ENCODE results near the gene NHSL1. TPM values are rescaled to one million over a fixed set of nuclear protein-coding genes. Genes with fewer than 3 reads are reported as not detected.

Gene NHSL1
- total RNA-seq, 2 experiments from 2014 or later, result 0.68 to 0.76 TPM

DNA sequence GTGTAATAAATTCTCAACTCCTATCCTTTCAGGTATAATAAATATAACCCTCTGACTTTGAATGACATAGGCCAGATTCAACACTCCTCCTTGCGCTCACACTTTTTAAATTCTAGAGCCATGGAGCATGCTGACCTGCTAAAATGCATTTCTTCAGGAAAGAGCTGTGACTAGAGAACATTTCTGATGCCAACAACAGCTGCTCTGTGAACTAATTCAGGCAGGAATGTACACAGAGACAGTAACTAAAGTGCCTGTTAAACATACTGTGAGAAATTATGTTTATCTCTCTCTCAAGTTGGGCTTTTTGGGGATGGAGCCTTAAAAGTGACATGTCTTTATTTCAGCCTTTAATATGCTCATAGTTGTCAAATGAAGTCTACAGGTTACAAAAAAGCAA, 8.3 kb downstream of the NHSL1 start:
- Mint-ChIP-seq H3K9me3 (no peaks in the 10 kb centered on the region), H3K4me1 (peaks cover 9% of the 10 kb centered on the region), H3K27ac (no peak overlapping the region), H3K27me3 (peaks cover 10% of the 10 kb centered on the region), H3K36me3 (no peaks in the 10 kb centered on the region), H3K4me3 (no peak overlapping the region)
- DNase-seq, result no peak

DNA sequence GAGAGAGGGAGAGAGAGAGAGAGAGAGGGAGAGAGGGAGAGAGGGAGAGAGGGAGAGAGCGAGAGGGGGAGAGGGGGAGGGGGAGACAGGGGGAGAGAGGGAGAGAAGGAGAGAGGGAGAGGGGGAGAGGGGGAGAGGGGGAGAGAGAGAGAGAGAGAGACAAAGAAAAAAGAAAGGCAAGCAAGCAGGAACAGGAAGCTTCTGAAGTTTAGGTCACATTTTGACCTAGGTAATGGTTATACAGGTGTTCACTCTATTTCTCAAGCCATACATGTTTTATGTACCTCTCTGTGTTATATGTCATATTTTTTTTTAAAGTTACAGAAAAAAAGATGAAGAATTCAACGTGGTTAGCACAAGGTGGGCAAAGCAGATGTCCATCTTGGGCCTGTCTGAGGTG, 9.4 kb downstream of the NHSL1 start:
- H3K36me3 Mint-ChIP-seq, result no peaks in the 10 kb centered on the region
- H3K27me3 Mint-ChIP-seq, result peaks cover 13% of the 10 kb centered on the region
- peaks cover 9% of the 10 kb centered on the region for H3K4me1 Mint-ChIP-seq
- H3K4me3 Mint-ChIP-seq, result no peak overlapping the region
- no peak for DNase-seq
- no peak overlapping the region for H3K27ac Mint-ChIP-seq
- no peaks in the 10 kb centered on the region for H3K9me3 Mint-ChIP-seq

DNA sequence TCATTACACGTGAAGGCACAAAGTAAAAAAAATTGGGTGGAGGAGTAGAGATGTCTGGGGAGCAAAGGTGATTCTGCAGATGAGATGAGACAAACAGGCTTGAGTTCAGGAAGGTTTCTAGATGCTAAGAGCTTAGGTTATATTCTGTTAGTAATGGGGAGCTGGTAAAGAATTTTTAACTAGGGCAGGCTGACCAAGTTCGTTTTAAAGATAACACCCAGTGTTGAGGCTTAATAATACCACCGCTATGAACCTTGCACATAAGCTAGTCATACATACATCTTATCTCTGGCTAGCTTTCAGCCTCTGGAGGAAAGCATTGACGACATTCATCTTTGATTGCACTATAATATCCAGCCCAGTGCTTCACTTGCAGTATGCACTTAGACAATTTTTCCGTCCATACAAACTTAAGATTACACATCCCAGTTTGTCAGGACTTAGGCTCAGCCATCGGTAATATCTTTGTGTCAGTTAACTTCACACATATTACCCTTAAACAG, 12.1 kb downstream of the NHSL1 start:
- peaks cover 9% of the 10 kb centered on the region for H3K4me1 Mint-ChIP-seq
- H3K4me3 Mint-ChIP-seq, result no peak overlapping the region
- peaks cover 8% of the 10 kb centered on the region for H3K27me3 Mint-ChIP-seq
- DNase-seq, result no peak
- H3K36me3 Mint-ChIP-seq, result no peaks in the 10 kb centered on the region
- H3K27ac Mint-ChIP-seq, result no peak overlapping the region
- no peaks in the 10 kb centered on the region for H3K9me3 Mint-ChIP-seq

DNA sequence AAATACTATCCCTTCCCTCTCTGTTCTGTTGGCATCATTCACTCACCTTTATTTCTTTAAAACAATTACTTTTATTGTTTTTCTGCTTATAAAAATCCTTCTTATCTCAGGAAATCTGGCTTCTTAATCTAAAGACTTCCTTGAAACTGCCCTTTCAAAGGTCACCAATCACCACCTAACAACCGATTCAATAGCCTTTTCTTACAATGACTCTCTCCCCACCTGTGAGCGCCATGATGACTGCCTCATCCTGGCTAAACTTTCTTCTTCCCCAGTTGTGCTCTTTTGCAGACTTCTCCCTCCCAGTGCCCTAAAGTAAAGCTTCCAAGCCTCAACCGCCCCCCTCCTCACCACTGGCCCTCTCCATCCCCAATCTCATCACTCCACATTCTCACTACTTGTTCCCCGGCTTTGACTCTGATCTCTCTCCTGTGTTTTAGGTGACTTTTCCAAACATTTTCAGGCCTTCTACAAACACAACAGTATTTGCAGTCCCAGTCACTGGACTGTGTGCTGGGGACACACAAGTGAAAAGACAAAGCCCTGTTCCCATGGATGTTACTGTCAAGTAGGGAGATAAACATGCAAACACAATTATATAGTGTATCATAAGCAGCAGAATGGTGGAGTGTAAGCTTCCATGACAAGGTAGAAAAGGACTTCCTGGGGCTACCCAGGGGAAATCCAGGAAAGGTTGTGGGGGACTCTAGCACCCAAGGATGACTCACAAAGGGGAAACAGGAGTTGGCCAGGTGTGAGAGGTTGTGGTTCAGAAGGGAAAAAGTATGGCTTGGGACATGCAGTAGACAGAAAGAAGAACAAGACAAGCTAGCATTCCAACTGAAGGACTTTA, 12.8 kb downstream of the NHSL1 start:
- no peak overlapping the region for H3K4me3 Mint-ChIP-seq
- H3K27me3 Mint-ChIP-seq, result peaks cover 8% of the 10 kb centered on the region
- no peaks in the 10 kb centered on the region for H3K36me3 Mint-ChIP-seq
- no peak for DNase-seq
- H3K27ac Mint-ChIP-seq, result no peak overlapping the region
- peaks cover 9% of the 10 kb centered on the region for H3K4me1 Mint-ChIP-seq
- no peaks in the 10 kb centered on the region for H3K9me3 Mint-ChIP-seq

DNA sequence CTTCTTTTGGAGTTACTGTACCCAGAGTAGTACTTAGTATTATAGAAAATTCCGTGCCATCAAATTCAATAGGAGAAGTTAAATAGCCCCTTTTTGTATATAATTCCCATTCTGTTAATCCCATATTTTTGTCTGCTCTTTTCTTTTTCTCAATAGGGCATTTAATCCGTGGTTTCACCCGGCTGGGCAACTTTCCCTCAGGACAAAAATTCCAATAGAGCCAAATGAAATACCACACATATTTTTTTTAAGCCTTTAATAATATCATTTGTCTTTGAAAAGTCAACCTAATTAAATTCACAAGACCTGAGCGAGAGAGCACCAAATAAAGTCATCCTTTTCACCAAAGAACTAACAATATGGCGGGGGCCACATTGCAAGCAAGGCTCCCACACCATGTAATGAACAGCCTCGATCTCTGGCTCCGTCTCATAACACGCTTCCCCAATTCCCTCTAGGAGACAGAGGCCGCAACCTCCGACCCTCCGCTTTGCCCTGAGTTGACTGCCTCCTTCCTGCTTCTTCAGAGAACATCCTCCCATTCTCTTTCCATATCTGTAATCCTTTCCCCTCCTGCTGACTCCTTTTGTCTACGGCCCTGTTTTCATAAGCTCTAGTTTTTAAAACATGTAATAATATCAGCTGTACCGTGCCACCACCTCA, 13.6 kb downstream of the NHSL1 start:
- Mint-ChIP-seq H3K27ac (no peak overlapping the region), H3K27me3 (peaks cover 8% of the 10 kb centered on the region), H3K9me3 (no peaks in the 10 kb centered on the region), H3K36me3 (no peaks in the 10 kb centered on the region), H3K4me3 (no peak overlapping the region), H3K4me1 (peaks cover 9% of the 10 kb centered on the region)
- DNase-seq, result no peak

DNA sequence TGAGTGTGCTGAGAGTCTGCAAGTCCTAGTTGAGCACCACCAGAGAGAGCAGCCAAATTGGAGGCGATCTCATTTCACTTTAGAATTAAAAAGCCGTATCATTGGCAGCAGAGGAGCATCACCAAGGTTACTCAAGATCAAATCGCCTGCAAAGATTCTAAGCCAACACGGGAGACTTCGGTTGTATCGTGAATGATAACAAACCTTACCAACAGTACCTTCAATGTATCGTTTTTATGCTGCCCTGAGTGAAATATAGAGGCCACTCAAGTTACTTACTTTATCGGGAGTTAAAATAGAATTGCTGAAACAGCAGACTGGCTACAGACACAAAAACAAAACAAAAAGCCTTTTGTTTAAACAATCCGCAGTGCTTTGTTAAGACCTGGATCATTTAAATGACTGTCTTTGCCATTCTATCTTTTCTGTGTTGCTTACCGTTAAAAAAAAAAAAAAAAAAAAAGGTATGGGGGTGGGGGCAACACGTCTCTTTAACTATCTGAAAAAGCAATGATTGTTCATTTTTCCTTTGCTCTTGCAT, 14.2 kb downstream of the NHSL1 start:
- Mint-ChIP-seq H3K27me3 (peaks cover 8% of the 10 kb centered on the region), H3K9me3 (no peaks in the 10 kb centered on the region), H3K4me3 (no peak overlapping the region), H3K36me3 (no peaks in the 10 kb centered on the region), H3K27ac (no peak overlapping the region), H3K4me1 (peaks cover 9% of the 10 kb centered on the region)
- no peak for DNase-seq

DNA sequence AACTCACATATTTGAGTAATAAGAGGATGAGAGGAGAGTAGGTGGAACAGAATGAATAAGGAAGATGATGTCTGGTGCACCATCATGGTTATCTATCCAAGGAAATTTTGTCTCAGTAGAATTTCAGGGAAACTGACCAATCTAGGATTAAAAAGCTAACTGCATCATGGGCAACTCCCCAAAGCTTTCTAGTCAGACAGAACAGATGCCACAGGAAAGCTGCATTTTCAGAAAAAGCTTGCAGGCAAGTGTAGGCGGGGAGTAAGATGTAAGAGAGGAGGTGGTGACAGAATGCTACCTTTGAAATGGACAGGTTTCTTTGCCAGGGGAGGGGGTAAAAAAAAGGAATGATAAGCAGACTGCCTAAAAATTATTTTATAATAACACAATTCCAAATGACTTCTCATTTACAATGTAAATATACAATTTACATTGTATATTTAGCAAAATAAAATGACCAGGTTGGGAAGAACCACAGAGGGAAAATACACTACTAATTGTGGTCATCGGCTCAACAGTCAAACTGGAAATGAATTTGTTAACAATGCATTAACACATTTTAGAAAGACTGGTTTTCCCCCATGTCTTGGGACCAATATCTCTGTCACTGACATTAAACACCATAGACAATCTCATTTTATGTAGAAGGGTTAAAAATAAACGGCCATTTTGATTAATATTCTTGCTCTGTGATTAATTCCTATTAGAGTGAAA, 15.1 kb downstream of the NHSL1 start:
- Mint-ChIP-seq H3K4me1 (peaks cover 9% of the 10 kb centered on the region), H3K4me3 (no peak overlapping the region), H3K27ac (no peak overlapping the region), H3K27me3 (peaks cover 8% of the 10 kb centered on the region), H3K36me3 (no peaks in the 10 kb centered on the region), H3K9me3 (no peaks in the 10 kb centered on the region)
- no peak for DNase-seq

DNA sequence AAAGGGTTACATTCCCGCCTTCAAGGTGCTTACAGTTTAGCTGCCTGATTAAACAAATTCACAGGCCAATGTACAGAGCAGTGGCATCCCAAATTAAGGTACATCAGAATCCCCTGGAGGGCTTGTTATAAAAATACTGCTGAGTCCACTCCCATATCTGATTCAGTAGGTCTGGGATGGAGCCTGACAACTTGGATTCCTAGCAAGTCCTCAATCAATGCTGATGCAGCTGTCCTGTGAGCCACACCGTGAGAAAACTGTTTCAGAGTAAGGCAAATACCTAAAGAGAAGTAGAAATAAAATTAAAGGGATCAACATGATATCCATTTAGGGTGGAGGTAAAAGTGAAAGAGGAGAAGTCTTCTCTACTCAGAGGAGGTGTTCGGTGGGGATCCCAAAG, 16.5 kb downstream of the NHSL1 start:
- Mint-ChIP-seq H3K4me3 (no peak overlapping the region), H3K27ac (no peak overlapping the region), H3K27me3 (peaks cover 8% of the 10 kb centered on the region), H3K36me3 (no peaks in the 10 kb centered on the region), H3K4me1 (peaks cover 9% of the 10 kb centered on the region), H3K9me3 (no peaks in the 10 kb centered on the region)
- no peak for DNase-seq

DNA sequence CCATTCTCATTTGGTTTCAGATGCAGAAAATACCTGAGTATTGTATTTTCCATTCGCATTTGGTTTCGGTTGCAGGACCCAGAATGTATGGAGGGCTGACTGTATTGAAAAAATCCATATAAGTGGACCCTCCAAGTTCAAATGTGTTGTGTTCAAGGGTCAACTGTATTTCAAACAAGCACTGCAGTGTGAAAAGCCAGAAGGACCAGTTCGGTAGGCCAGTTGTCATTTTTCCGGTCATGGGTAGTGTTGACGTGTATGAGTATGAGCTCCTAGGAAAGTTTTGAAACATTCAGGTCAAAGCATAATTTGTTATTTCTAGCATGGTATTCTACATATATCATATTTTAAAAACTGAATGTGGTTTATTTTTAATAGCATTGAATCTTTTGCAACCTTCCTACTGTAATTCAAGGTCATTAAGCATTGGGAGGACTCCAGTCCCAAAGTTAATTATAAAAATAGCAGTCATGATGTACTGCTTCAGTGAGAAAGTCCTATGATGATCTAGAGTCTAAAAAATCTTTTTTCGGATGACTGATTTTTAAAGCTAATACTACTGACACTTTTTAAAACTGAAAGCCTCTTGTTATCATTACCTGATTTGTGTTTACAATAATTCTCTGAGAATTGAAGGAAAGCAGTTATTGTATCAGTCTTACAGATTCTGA, 18.9 kb downstream of the NHSL1 start:
- no peaks in the 10 kb centered on the region for H3K27me3 Mint-ChIP-seq
- no peak for DNase-seq
- no peak overlapping the region for H3K27ac Mint-ChIP-seq
- no peak overlapping the region for H3K4me3 Mint-ChIP-seq
- no peaks in the 10 kb centered on the region for H3K36me3 Mint-ChIP-seq
- no peaks in the 10 kb centered on the region for H3K9me3 Mint-ChIP-seq
- no peaks in the 10 kb centered on the region for H3K4me1 Mint-ChIP-seq

DNA sequence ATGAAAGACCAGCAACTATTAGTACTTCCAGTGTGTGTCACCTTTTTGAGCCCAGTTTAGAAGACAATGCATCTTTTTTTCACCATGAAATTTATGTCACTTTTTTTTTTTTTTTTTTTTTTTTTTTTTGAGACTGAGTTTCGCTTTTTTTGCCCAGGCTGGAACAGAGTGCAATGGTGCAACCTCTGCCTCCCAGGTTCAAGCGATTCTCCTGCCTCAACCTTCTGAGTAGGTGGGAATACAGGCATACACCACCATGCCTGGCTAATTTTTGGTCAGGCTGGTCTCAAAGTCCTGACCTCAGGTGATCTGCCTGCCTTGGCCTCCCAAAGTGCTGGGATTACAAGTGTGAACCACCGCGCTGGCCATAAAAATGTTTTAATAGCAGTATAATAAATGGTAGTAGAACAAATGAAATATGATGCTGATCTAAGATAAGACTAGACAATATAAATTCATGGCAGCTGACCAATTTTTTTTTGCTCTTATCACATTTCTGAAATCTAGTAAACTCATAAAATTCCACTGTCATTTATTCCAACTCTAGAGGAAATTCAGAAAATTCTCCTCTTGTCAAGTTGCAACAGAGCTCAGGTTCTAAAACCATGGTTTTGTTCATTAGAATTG, 21.3 kb downstream of the NHSL1 start:
- Mint-ChIP-seq H3K36me3 (no peaks in the 10 kb centered on the region), H3K4me3 (no peak overlapping the region), H3K4me1 (no peaks in the 10 kb centered on the region), H3K9me3 (no peaks in the 10 kb centered on the region), H3K27me3 (no peaks in the 10 kb centered on the region), H3K27ac (no peak overlapping the region)
- no peak for DNase-seq

DNA sequence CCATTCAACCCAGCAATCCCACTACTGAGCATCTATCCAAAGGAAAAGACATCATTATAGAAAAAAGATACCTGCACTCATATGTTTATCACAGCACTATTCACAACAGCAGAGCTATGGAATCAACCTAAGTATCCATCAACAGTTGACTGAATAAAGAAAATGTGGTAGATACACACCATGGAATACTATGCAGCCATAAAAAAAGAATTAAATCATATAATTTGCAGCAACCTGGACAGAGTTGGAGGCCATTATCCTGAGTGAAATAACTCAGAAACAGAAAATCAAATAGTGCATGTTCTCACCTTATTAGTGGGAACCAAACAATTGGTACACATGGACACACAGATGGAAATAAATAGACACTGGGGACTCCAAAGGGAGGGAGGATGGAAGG, 23.2 kb downstream of the NHSL1 start:
- no peaks in the 10 kb centered on the region for H3K36me3 Mint-ChIP-seq
- H3K4me1 Mint-ChIP-seq, result no peaks in the 10 kb centered on the region
- no peaks in the 10 kb centered on the region for H3K27me3 Mint-ChIP-seq
- DNase-seq, result no peak
- H3K27ac Mint-ChIP-seq, result no peak overlapping the region
- no peak overlapping the region for H3K4me3 Mint-ChIP-seq
- no peaks in the 10 kb centered on the region for H3K9me3 Mint-ChIP-seq

DNA sequence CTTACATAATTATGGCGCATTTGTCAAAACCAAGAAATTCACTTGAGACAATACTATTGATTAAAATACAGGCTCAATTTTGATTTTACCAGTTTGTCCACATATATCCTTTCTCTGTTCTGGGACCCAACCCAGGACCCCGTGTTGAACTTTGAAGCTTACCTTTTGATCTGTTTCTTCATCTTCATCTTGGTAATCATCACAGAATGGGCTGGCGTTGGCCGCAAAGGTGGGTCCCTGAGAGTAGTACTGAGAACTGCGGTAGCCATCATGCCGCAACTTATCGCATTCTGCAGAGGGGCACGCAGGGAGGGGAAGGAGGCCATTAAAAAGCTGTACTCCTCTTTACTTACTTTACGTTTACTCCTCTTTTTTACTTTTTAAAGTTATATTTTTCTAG, 26.1 kb downstream of the NHSL1 start:
- Mint-ChIP-seq H3K9me3 (no peaks in the 10 kb centered on the region), H3K4me1 (no peaks in the 10 kb centered on the region), H3K36me3 (no peaks in the 10 kb centered on the region), H3K27ac (no peak overlapping the region), H3K4me3 (no peak overlapping the region), H3K27me3 (no peaks in the 10 kb centered on the region)
- DNase-seq, result no peak

DNA sequence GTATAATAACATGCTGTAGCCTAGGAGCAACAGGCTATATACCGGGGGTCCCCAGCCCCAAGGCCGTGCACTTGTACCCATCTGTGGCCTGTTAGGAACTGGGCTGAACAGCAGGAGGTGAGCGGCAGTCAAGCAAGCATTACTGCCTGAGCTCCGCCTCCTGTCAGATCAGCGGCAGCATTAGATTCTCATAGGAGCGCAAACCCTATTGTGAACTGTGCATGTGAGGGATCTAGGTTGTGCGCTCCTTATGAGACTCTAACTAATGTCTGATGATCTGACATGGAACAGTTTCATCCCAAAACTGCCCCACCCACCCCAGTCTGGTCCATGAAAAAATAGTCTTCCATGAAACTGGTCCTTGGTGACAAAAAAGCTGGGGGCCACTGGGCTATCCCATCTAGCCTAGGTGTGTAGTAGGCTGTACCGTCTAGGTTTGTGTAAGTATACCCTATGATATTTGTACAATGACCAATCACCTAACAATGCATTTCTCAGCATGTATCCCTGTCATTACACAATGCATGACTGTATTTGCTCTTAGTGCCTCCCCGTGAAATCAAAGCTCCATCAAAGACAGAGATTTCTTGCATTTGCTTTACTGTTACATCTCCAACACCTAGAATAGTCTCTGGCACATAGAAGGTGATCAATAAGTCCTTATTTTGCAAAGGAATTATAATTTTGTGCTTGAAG, 30.8 kb downstream of the NHSL1 start:
- Mint-ChIP-seq H3K4me1 (no peaks in the 10 kb centered on the region), H3K27me3 (no peaks in the 10 kb centered on the region), H3K36me3 (no peaks in the 10 kb centered on the region), H3K9me3 (no peaks in the 10 kb centered on the region), H3K4me3 (no peak overlapping the region), H3K27ac (no peak overlapping the region)
- DNase-seq, result no peak

DNA sequence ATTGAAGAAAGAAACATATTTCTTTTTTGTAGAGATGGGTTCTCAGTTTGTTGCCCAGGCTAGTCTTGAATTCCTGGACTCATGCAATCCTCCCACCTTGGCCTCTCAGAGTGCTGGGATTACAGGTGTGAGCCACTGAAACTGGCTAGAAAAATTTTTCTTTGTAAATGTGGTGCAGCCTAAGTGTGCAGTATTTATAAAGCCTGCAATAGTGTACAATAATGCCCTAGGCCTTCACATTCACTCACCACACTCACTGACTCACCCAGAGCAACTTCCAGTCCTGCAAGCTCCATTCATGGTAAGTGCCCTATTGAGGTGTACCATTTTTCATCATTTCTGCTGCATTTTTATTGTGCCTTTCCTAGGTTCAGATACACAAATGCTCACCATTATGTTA, 31.4 kb downstream of the NHSL1 start:
- Mint-ChIP-seq H3K27me3 (no peaks in the 10 kb centered on the region), H3K27ac (no peak overlapping the region), H3K4me3 (no peak overlapping the region), H3K4me1 (no peaks in the 10 kb centered on the region), H3K36me3 (no peaks in the 10 kb centered on the region), H3K9me3 (no peaks in the 10 kb centered on the region)
- no peak for DNase-seq

Measured in activated naive CD8-positive, alpha-beta T cell treated with anti-CD3 and anti-CD28 coated beads for 36 hours (primary cell).